GM19372 (cell line): ENCODE data around the gene TEKTIP1.
"Not testable (repeated sequence)": the region's sequence is repeated elsewhere in the genome, so short reads cannot be mapped to it uniquely, and the experiment has no call there.

Experiments
- ATAC-seq: cut with Tn5 transposase; IDR thresholded peaks from one replicate; pipeline ENCODE4 v1.9.1; 2021; ENCODE audit warnings: mild to moderate bottlenecking, low read depth, moderate library complexity; ENCODE audit not compliant: unreplicated experiment

TEKTIP1 gene

GRCh38 chr19:3580156-3580934, 41.4 kb downstream of the TEKTIP1 start:
- no peak for ATAC-seq

GRCh38 chr19:3581792-3582191, 42.8 kb downstream of the TEKTIP1 start:
- not testable (repeated sequence) for ATAC-seq

GRCh38 chr19:3584036-3584802, 45.2 kb downstream of the TEKTIP1 start:
- not testable (repeated sequence) for ATAC-seq

GRCh38 chr19:3585301-3586126, 46.5 kb downstream of the TEKTIP1 start, which contains the start of gene GIPC3:
TSS of gene GIPC3 (plus strand) at chr19:3585478. CDS start at chr19:3585598, 120 bp downstream.
- ATAC-seq = no peak

- no peak for ATAC-seq
Observed at GRCh38 chr19:3586127-3586626, 47.2 kb downstream of the TEKTIP1 start.

GRCh38 chr19:3586707-3587346, 47.9 kb downstream of the TEKTIP1 start:
- ATAC-seq = no peak

GRCh38 chr19:3589439-3589838, 50.5 kb downstream of the TEKTIP1 start:
- ATAC-seq = no peak

- ATAC-seq = no peak
Observed at GRCh38 chr19:3589949-3590348, 51.0 kb downstream of the TEKTIP1 start.

GRCh38 chr19:3590991-3591659, 52.2 kb downstream of the TEKTIP1 start:
- no peak for ATAC-seq

- ATAC-seq = no peak
Observed at GRCh38 chr19:3591876-3592613, 53.1 kb downstream of the TEKTIP1 start.

- ATAC-seq = no peak
Observed at GRCh38 chr19:3593156-3593555, 54.2 kb downstream of the TEKTIP1 start.
